ENCODE results near the gene C3AR1. TPM values are rescaled to one million over a fixed set of nuclear protein-coding genes. Genes with fewer than 3 reads are reported as not detected.
A peak's percentile ranks its signal among the peaks of the same experiment; 100 is the strongest.

The C3AR1 gene
- total and polyA plus RNA-seq, 2 of the 13 experiments (the other 11 are each of a cell fraction or from before 2014, with no cell fraction given): not detected

DNA sequence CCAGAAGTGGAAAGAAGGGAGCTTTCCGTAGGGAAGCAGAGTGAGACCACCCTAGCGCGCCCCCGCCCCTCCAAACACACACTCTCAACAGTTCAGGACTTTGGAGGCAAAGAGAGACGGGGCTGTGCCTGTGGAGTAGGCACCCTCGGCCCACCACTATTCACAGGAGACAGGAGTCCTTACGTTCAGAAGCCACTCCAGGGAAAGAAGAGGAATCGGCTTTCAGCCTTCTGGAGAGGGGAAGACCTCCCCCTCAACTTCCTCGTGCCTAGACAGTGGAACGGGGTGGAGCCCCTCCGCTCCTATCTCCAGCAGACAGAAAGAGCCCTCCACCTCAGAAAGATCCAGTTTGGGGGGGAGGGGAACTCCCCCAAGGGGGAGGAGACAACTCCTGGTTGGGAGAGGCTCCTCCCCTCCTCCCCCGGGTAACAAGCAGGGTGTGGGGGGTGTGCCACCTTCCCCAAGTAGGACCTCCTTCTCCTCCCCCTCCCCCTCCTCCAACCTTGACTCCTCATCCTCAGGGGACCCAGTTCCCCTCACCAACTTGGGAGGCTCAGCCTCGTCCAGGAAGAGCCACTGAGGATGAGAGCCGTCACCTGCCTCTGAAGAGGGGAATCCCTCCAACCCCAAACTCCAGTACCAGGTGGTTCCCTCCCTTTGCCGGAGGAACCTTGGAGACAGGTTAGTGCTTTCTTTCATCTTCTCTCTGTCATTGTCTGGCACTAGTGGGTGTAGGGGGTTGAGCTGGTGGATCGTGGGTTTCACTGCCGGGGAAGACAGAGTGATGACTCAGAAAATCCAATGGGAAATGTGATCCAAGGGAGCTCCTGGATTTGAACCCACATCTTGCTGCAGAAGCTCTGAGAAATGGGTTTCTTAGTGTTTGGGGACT, 32.8 kb downstream of the C3AR1 start:
- ATAC-seq: peak; percentile 66
- Histone ChIP-seq H3K36me3 (replicated peaks in 1 of 2; ENCODE audit: control insufficient read depth in 1 of 2, insufficient read depth in 2 of 2, low read length in 2 of 2) (no peaks in the 10 kb centered on the region), H3K27me3 (ENCODE audit: control insufficient read depth in 1 of 2, insufficient read depth in 2 of 2, low read length in 2 of 2) (no peaks in the 10 kb centered on the region; a peak in 1 of 5 replicates), H3K27ac (ENCODE audit: extremely low read length, insufficient read depth, low read length) (peak overlapping the region; percentile 67), H3K9me3 (ENCODE audit: low read length) (no peaks in the 10 kb centered on the region), H3K4me1 (ENCODE audit: insufficient read depth, low read length) (peaks cover 61% of the 10 kb centered on the region), H3K79me2 (ENCODE audit: insufficient read depth, low read length) (no peaks in the 10 kb centered on the region), H3K4me2 (ENCODE audit: low read depth, low read length) (peak overlapping the region; percentile 91), H3K4me3 (replicated peaks in 1 of 3; ENCODE audit: insufficient read depth in 1 of 3, low read depth in 2 of 3, low read length in 3 of 3) (peak overlapping the region; percentile 87 to 92 (median 89)), H3K9ac (ENCODE audit: insufficient read depth, low read depth, low read length) (peak overlapping the region; percentile 93), H2AFZ (ENCODE audit: low read length) (no peak overlapping the region), H4K20me1 (ENCODE audit: insufficient read depth, low read length) (no peaks in the 10 kb centered on the region)
- in situ Hi-C loops (cut with HindIII; ENCODE audit: extremely low pct_ligation_motif_present, low pct_unique_long_range_greater_than_20kb): no loop called here
- FAIRE-seq: no peak
- CTCF ChIA-PET (ENCODE audit: low intra/inter-chr PET ratio, low total read pairs): no interaction called here
- POLR2A ChIA-PET: interaction anchor here (0.6 kb wide), 1 partner anchor 193 kb away, joined by 6 read pairs; no protein-coding TSS in a partner anchor
- intact Hi-C loops (cut with micrococcal nuclease; ENCODE audit: unreplicated experiment): loop anchor here (5.0 kb wide), 1 partner anchor 49 kb away; the partner anchor contains the start of gene NECAP1
- DNase-seq (ENCODE audit: low spot score): no peak
- TSS peak; percentile 46 for BruUV-seq (replicated peaks)
- WGBS (ENCODE audit: low lambda C conversion rate): 33% methylated on average over 10 of the region's 17 CpGs
- TF ChIP-seq, protein P1, sequence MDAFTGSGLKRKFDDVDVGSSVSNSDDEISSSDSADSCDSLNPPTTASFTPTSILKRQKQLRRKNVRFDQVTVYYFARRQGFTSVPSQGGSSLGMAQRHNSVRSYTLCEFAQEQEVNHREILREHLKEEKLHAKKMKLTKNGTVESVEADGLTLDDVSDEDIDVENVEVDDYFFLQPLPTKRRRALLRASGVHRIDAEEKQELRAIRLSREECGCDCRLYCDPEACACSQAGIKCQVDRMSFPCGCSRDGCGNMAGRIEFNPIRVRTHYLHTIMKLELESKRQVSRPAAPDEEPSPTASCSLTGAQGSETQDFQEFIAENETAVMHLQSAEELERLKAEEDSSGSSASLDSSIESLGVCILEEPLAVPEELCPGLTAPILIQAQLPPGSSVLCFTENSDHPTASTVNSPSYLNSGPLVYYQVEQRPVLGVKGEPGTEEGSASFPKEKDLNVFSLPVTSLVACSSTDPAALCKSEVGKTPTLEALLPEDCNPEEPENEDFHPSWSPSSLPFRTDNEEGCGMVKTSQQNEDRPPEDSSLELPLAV (CRISPR knock-in tag; conservative IDR thresholded peaks at IDR 0.05; ENCODE audit: low read depth): no peak
- TF ChIP-seq ZBTB20 (CRISPR knock-in tag; IDR thresholded peaks at IDR 0.05; ENCODE audit: borderline replicate concordance, low read depth): no peak
- TF ChIP-seq, protein P2, sequence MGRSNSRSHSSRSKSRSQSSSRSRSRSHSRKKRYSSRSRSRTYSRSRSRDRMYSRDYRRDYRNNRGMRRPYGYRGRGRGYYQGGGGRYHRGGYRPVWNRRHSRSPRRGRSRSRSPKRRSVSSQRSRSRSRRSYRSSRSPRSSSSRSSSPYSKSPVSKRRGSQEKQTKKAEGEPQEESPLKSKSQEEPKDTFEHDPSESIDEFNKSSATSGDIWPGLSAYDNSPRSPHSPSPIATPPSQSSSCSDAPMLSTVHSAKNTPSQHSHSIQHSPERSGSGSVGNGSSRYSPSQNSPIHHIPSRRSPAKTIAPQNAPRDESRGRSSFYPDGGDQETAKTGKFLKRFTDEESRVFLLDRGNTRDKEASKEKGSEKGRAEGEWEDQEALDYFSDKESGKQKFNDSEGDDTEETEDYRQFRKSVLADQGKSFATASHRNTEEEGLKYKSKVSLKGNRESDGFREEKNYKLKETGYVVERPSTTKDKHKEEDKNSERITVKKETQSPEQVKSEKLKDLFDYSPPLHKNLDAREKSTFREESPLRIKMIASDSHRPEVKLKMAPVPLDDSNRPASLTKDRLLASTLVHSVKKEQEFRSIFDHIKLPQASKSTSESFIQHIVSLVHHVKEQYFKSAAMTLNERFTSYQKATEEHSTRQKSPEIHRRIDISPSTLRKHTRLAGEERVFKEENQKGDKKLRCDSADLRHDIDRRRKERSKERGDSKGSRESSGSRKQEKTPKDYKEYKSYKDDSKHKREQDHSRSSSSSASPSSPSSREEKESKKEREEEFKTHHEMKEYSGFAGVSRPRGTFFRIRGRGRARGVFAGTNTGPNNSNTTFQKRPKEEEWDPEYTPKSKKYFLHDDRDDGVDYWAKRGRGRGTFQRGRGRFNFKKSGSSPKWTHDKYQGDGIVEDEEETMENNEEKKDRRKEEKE (IDR thresholded peaks at IDR 0.05): no peak
- TF ChIP-seq, protein P3, sequence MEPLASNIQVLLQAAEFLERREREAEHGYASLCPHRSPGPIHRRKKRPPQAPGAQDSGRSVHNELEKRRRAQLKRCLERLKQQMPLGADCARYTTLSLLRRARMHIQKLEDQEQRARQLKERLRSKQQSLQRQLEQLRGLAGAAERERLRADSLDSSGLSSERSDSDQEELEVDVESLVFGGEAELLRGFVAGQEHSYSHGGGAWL (CRISPR knock-in tag; IDR thresholded peaks at IDR 0.05): 0 out of 2 replicates have a peak, but pooled peaks have one; percentile 3
- 0 out of 2 replicates have a peak, but pooled peaks have one; percentile 12 for TF ChIP-seq MEF2D (CRISPR knock-in tag; IDR thresholded peaks at IDR 0.05)
- TF ChIP-seq ZNF720 (CRISPR knock-in tag; IDR thresholded peaks at IDR 0.05): no peak
- no peak for TF ChIP-seq ZNF230 (CRISPR knock-in tag; IDR thresholded peaks at IDR 0.05)
- TF ChIP-seq, protein P4, sequence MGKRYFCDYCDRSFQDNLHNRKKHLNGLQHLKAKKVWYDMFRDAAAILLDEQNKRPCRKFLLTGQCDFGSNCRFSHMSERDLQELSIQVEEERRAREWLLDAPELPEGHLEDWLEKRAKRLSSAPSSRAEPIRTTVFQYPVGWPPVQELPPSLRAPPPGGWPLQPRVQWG (CRISPR knock-in tag; IDR thresholded peaks at IDR 0.05; ENCODE audit: borderline replicate concordance, low read depth): no peak
- 0 out of 2 replicates have a peak, but pooled peaks have one; percentile 20 for TF ChIP-seq ZSCAN9 (CRISPR knock-in tag; IDR thresholded peaks at IDR 0.05; ENCODE audit: borderline replicate concordance)
- TF ChIP-seq TBX2 (CRISPR knock-in tag; IDR thresholded peaks at IDR 0.05; ENCODE audit: borderline replicate concordance): no peak
- TF ChIP-seq ARID2 (CRISPR knock-in tag; IDR thresholded peaks at IDR 0.05; ENCODE audit: borderline replicate concordance): no peak
- TF ChIP-seq, protein P5, sequence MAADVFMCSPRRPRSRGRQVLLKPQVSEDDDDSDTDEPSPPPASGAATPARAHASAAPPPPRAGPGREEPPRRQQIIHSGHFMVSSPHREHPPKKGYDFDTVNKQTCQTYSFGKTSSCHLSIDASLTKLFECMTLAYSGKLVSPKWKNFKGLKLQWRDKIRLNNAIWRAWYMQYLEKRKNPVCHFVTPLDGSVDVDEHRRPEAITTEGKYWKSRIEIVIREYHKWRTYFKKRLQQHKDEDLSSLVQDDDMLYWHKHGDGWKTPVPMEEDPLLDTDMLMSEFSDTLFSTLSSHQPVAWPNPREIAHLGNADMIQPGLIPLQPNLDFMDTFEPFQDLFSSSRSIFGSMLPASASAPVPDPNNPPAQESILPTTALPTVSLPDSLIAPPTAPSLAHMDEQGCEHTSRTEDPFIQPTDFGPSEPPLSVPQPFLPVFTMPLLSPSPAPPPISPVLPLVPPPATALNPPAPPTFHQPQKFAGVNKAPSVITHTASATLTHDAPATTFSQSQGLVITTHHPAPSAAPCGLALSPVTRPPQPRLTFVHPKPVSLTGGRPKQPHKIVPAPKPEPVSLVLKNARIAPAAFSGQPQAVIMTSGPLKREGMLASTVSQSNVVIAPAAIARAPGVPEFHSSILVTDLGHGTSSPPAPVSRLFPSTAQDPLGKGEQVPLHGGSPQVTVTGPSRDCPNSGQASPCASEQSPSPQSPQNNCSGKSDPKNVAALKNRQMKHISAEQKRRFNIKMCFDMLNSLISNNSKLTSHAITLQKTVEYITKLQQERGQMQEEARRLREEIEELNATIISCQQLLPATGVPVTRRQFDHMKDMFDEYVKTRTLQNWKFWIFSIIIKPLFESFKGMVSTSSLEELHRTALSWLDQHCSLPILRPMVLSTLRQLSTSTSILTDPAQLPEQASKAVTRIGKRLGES (CRISPR knock-in tag; IDR thresholded peaks at IDR 0.05; ENCODE audit: borderline replicate concordance): no peak
- TF ChIP-seq SRY (CRISPR knock-in tag; IDR thresholded peaks at IDR 0.05): no peak
- no peak for TF ChIP-seq ZNF766 (CRISPR knock-in tag; IDR thresholded peaks at IDR 0.05; ENCODE audit: borderline replicate concordance)
- TF ChIP-seq CEBPG (CRISPR knock-in tag; IDR thresholded peaks at IDR 0.05): no peak

All from HepG2 (cell line).